ENCODE measurements around the gene ZNF827.
A peak's percentile ranks its signal among the peaks of the same experiment; 100 is the strongest.

The ZNF827 gene

GRCh38 chr4:145763399-145763798, 175.2 kb downstream of the ZNF827 start:
- DNase-seq = peak in 1 of 51 donors; percentile 2

GRCh38 chr4:145762719-145763118, 175.9 kb downstream of the ZNF827 start:
- no peak for DNase-seq

- peak in 6 of 51 donors; percentile 7 to 26 (median 10) for DNase-seq
Observed at GRCh38 chr4:145760961-145761929, 177.4 kb downstream of the ZNF827 start.

GRCh38 chr4:145760176-145760575, 178.4 kb downstream of the ZNF827 start:
- no peak for DNase-seq

- no peak for DNase-seq
Observed at GRCh38 chr4:145757188-145757587, 181.4 kb downstream of the ZNF827 start.

GRCh38 chr4:145756244-145756643, 182.4 kb downstream of the ZNF827 start:
- DNase-seq = no peak

GRCh38 chr4:145755802-145756201, 182.8 kb downstream of the ZNF827 start:
- no peak for DNase-seq

GRCh38 chr4:145743641-145744040, 195.0 kb downstream of the ZNF827 start:
- no peak for DNase-seq

GRCh38 chr4:145740806-145741205, 197.8 kb downstream of the ZNF827 start:
- no peak for DNase-seq

GRCh38 chr4:145739845-145740244, 198.8 kb downstream of the ZNF827 start:
- DNase-seq = no peak

- DNase-seq = peak in 2 of 51 donors; percentile 15 to 21
Observed at GRCh38 chr4:145736241-145736831, 202.3 kb downstream of the ZNF827 start.

GRCh38 chr4:145735827-145736226, 202.8 kb downstream of the ZNF827 start:
- DNase-seq = no peak

GRCh38 chr4:145735347-145735675, 203.3 kb downstream of the ZNF827 start:
- peak in 2 of 51 donors; percentile 2 to 43 for DNase-seq

- peak in 9 of 51 donors; percentile 18 to 67 (median 43) for DNase-seq
Observed at GRCh38 chr4:145734576-145735346, 203.9 kb downstream of the ZNF827 start.

GRCh38 chr4:145734031-145734430, 204.6 kb downstream of the ZNF827 start:
- peak in 1 of 51 donors; percentile 25 for DNase-seq

- DNase-seq = peak; percentile 47 to 98 (median 91)
Observed at GRCh38 chr4:145732895-145733880, 205.4 kb downstream of the ZNF827 start.

- DNase-seq = peak in 2 of 51 donors; percentile 39 to 57
Observed at GRCh38 chr4:145732001-145732815, 206.4 kb downstream of the ZNF827 start.

GRCh38 chr4:145731028-145731427, 207.6 kb downstream of the ZNF827 start:
- DNase-seq = no peak

- no peak for DNase-seq
Observed at GRCh38 chr4:145730026-145730425, 208.6 kb downstream of the ZNF827 start.

- no peak for DNase-seq
Observed at GRCh38 chr4:145723336-145723735, 215.3 kb downstream of the ZNF827 start.
